IMR-90 (cell line): Measurements from ENCODE around the gene UNC93A. TPM values are rescaled to one million over a fixed set of nuclear protein-coding genes. Genes with fewer than 3 reads are reported as not detected.

Experiments used
- ATAC-seq: fragments of 200-7000 bp; cut with Tn5 transposase; 2 replicates; pipeline ENCODE4 v1.9.1; 2020; ENCODE audit warnings: low read depth, mild to moderate bottlenecking, moderate library complexity
- BruUV-seq: library from RNA; stranded (reverse); fragments of 400-500 nt; replicated peaks from 2 replicates; lab custom pipeline; 2021; lab: Mats Ljungman, UMichigan
- CTCF ChIA-PET: fragments of 300-600 bp; formaldehyde crosslinking; extraction: SDS; loops from one replicate; lab custom pipeline; 2021; ENCODE audit warnings: antibody characterized with exemption; lab: Yijun Ruan, JAX
- POLR2A ChIA-PET: fragments of 300-600 bp; sonication (Branson Sonifier 250); formaldehyde crosslinking; loops from one replicate; lab custom pipeline; 2022; ENCODE audit warnings: antibody characterized with exemption; ENCODE audit not compliant: unreplicated experiment; lab: Charles Lee
- DNase-seq: peaks from one replicate; pipeline ENCODE4 v3.0.0; 2013
- H2AFZ ChIP-seq: replicated peaks from 2 replicates; pipeline ENCODE3; 2013; ENCODE audit warnings: low read length, mild to moderate bottlenecking; ENCODE audit not compliant: poor library complexity
- H2AK5ac ChIP-seq: 2 replicates; pipeline ENCODE4 v1.6.1; 2013; ENCODE audit warnings: low read depth, low read length, inconsistent platforms
- H2AK9ac ChIP-seq: replicated peaks from 2 replicates; pipeline ENCODE3; 2013; ENCODE audit warnings: mild to moderate bottlenecking, low read depth, low read length, moderate library complexity; ENCODE audit not compliant: poor library complexity
- H2BK120ac ChIP-seq: 2 replicates; pipeline ENCODE4 v1.6.1; 2013; ENCODE audit warnings: low read depth, low read length, inconsistent platforms
- H2BK15ac ChIP-seq: 3 replicates; pipeline ENCODE4 v1.6.1; 2013; ENCODE audit warnings: low read depth, low read length, inconsistent platforms
- H2BK20ac ChIP-seq: 2 replicates; pipeline ENCODE4 v1.6.1; 2013; ENCODE audit warnings: low read depth, mild to moderate bottlenecking, inconsistent platforms, low read length, moderate library complexity
- H2BK5ac ChIP-seq: 2 replicates; pipeline ENCODE4 v1.6.1; 2013; ENCODE audit warnings: mild to moderate bottlenecking, low read depth, low read length, inconsistent platforms; ENCODE audit not compliant: poor library complexity, severe bottlenecking
- H3K14ac ChIP-seq: replicated peaks from 2 replicates; pipeline ENCODE4 v1.6.1; 2013; ENCODE audit warnings: low read depth, low read length, inconsistent platforms
- H3K18ac ChIP-seq: 2 replicates; pipeline ENCODE4 v1.6.1; 2013; ENCODE audit warnings: low read depth, low read length, control low read depth
- H3K23ac ChIP-seq: 2 replicates; pipeline ENCODE4 v1.6.1; 2013; ENCODE audit warnings: low read depth, low read length, inconsistent platforms
- H3K27ac ChIP-seq: 2 replicates; pipeline ENCODE4 v1.5.1; 2013; ENCODE audit warnings: mild to moderate bottlenecking, control low read depth, low read length; ENCODE audit not compliant: insufficient read depth
- H3K27me3 ChIP-seq: 2 replicates; pipeline ENCODE4 v1.6.1; 2013; ENCODE audit warnings: low read length; ENCODE audit not compliant: control insufficient read depth, insufficient read depth
- H3K36me3 ChIP-seq: 2 replicates; pipeline ENCODE4 v1.6.1; 2013; ENCODE audit warnings: low read length, mixed read lengths; ENCODE audit not compliant: control insufficient read depth, insufficient read depth
- H3K4ac ChIP-seq: 2 replicates; pipeline ENCODE4 v1.6.1; 2013; ENCODE audit warnings: low read depth, low read length, inconsistent platforms
- H3K4me1 ChIP-seq: 2 replicates; pipeline ENCODE4 v1.6.1; 2013; ENCODE audit warnings: low read length, mixed read lengths; ENCODE audit not compliant: control insufficient read depth, insufficient read depth
- H3K4me2 ChIP-seq: 2 replicates; pipeline ENCODE4 v1.6.1; 2013; ENCODE audit warnings: low read depth, mild to moderate bottlenecking, control low read depth, low read length, moderate library complexity
- H3K4me3 ChIP-seq: 2 replicates; pipeline ENCODE4 v1.5.1; 2013; ENCODE audit warnings: low read depth, mild to moderate bottlenecking, control low read depth, low read length, moderate library complexity; ENCODE audit not compliant: insufficient read depth
- H3K56ac ChIP-seq: 2 replicates; pipeline ENCODE4 v1.6.1; 2013; ENCODE audit warnings: low read length, inconsistent platforms; ENCODE audit not compliant: insufficient read depth; ENCODE audit errors: extremely low read depth
- H3K79me1 ChIP-seq, 2 experiments: 2 replicates each; pipeline ENCODE4 v1.6.1; 2013; ENCODE audit warnings: low read length in 2 of 2, inconsistent platforms in 1 of 2, low read depth in 1 of 2
- H3K9ac ChIP-seq: 2 replicates; pipeline ENCODE4 v1.6.1; 2013; ENCODE audit warnings: low read depth, low read length, control low read depth
- H3K9me1 ChIP-seq: 2 replicates; pipeline ENCODE4 v1.6.1; 2013; ENCODE audit warnings: low read length, inconsistent platforms; ENCODE audit not compliant: insufficient read depth
- H3K9me3 ChIP-seq: 2 replicates; pipeline ENCODE4 v1.6.1; 2013; ENCODE audit warnings: low read length; ENCODE audit not compliant: control insufficient read depth, insufficient read depth
- H4K20me1 ChIP-seq: 2 replicates; pipeline ENCODE4 v1.6.1; 2013; ENCODE audit warnings: low read length, inconsistent platforms; ENCODE audit not compliant: insufficient read depth
- H4K5ac ChIP-seq: 2 replicates; pipeline ENCODE4 v1.6.1; 2013; ENCODE audit warnings: mild to moderate bottlenecking, low read depth, low read length, control low read depth
- H4K8ac ChIP-seq, 2 experiments: 2 replicates each; pipeline ENCODE4 v1.6.1; 2013; ENCODE audit warnings: low read depth in 2 of 2, low read length in 2 of 2, control low read depth in 1 of 2, inconsistent platforms in 1 of 2
- H4K91ac ChIP-seq: 2 replicates; pipeline ENCODE4 v1.6.1; 2013; ENCODE audit warnings: low read depth, low read length, inconsistent platforms; ENCODE audit not compliant: insufficient read depth
- CEBPB ChIP-seq: IDR thresholded peaks from 2 replicates; pipeline ENCODE4 v1.6.1; 2012; ENCODE audit warnings: low read depth, low read length, improper control_type of control experiment
- CHD1 ChIP-seq: IDR thresholded peaks from 2 replicates; pipeline ENCODE4 v1.6.1; 2012; ENCODE audit warnings: low read depth, low read length, improper control_type of control experiment
- CTCF ChIP-seq: conservative IDR thresholded peaks from 2 replicates; pipeline ENCODE4 v1.5.1; 2012; ENCODE audit warnings: mild to moderate bottlenecking, low read depth, low read length, improper control_type of control experiment
- ELK1 ChIP-seq: fragments of 150-350 bp; IDR thresholded peaks from 2 replicates; pipeline ENCODE4 v1.6.1; 2016; ENCODE audit warnings: low read depth, mild to moderate bottlenecking, low read length, moderate library complexity, borderline replicate concordance
- FOS ChIP-seq: fragments of 150-350 bp; IDR thresholded peaks from 2 replicates; pipeline ENCODE4 v1.6.1; 2016; ENCODE audit warnings: low read depth, low read length
- MAFK ChIP-seq: IDR thresholded peaks from 2 replicates; pipeline ENCODE4 v1.6.1; 2012; ENCODE audit warnings: low read depth, low read length, improper control_type of control experiment
- MAZ ChIP-seq: IDR thresholded peaks from 2 replicates; pipeline ENCODE4 v1.6.1; 2012; ENCODE audit warnings: low read depth, mild to moderate bottlenecking, low read length, improper control_type of control experiment, moderate library complexity, borderline replicate concordance
- MXI1 ChIP-seq: IDR thresholded peaks from 2 replicates; pipeline ENCODE4 v1.6.1; 2012; ENCODE audit warnings: low read depth, mild to moderate bottlenecking, low read length, moderate library complexity, borderline replicate concordance
- NFE2L2 ChIP-seq: fragments of 150-350 bp; IDR thresholded peaks from 2 replicates; pipeline ENCODE4 v1.6.1; 2016; ENCODE audit warnings: low read depth, mild to moderate bottlenecking, low read length
- POLR2A ChIP-seq: IDR thresholded peaks from 2 replicates; pipeline ENCODE4 v1.6.1; 2012; ENCODE audit warnings: mild to moderate bottlenecking, low read depth, low read length
- RAD21 ChIP-seq: IDR thresholded peaks from 2 replicates; pipeline ENCODE4 v1.6.1; 2012; ENCODE audit warnings: low read length, improper control_type of control experiment
- RCOR1 ChIP-seq: IDR thresholded peaks from 2 replicates; pipeline ENCODE4 v1.6.1; 2012; ENCODE audit warnings: mild to moderate bottlenecking, low read length, improper control_type of control experiment; ENCODE audit not compliant: insufficient replicate concordance
- RFX5 ChIP-seq: IDR thresholded peaks from 2 replicates; pipeline ENCODE4 v1.8.0; 2012; ENCODE audit warnings: low read depth, mild to moderate bottlenecking, low read length, moderate library complexity
- SMC3 ChIP-seq: fragments of 150-350 bp; IDR thresholded peaks from 2 replicates; pipeline ENCODE4 v1.6.1; 2016; ENCODE audit warnings: low read depth, mild to moderate bottlenecking, antibody characterized with exemption, low read length, moderate library complexity
- USF2 ChIP-seq: fragments of 150-350 bp; IDR thresholded peaks from 2 replicates; pipeline ENCODE4 v1.6.1; 2017; ENCODE audit warnings: mild to moderate bottlenecking, antibody characterized with exemption, low read length, low read depth
- WGBS, 2 experiments: methylation state at CpG; one replicate each; pipeline versions ENCODE4 v1.1.5 to v1.1.7; 2013; ENCODE audit warnings: missing lambda C conversion rate in 2 of 2; ENCODE audit not compliant: insufficient read length in 1 of 2; ENCODE audit errors: extremely low coverage in 2 of 2; 5-methylcytosine and 5-hydroxymethylcytosine counted together
- dilution Hi-C: fragments of 300-500 bp; cut with HindIII; formaldehyde crosslinking; loops from one replicate; pipeline ENCODE4 v1.14.3; 2018; ENCODE audit warnings: low sequenced_read_pairs; ENCODE audit not compliant: unreplicated experiment
- in situ Hi-C: fragments of 300-500 bp; cut with MboI; formaldehyde crosslinking; loops from 3 replicates; pipeline ENCODE4 v1.14.3; 2019; ENCODE audit warnings: low sequenced_read_pairs, inconsistent platforms, mixed read lengths
- intact Hi-C: fragments of 100-400 bp; cut with micrococcal nuclease; formaldehyde crosslinking; loops from 2 replicates; pipeline ENCODE4 v1.10.0; 2022
- polyA plus RNA-seq, 3 experiments: library from polyadenylated mRNA; depleted of rRNA; stranded (reverse); fragments of >200 nt; gene quantifications; 2 replicates each; pipeline ENCODE4 v1.2.3, GENCODE V29; 2012; ENCODE audit warnings: low replicate concordance in 1 of 3
- total RNA-seq: library from RNA; depleted of rRNA; stranded (reverse); fragments of >200 nt; gene quantifications from 2 replicates; pipeline ENCODE4 v1.2.3, GENCODE V29; 2012

UNC93A gene
- total and polyA plus RNA-seq, 2 of the 4 experiments (the other 2 are of a cell fraction), result not detected

- CTCF ChIA-PET, result no interaction called here
- Histone ChIP-seq H4K8ac (no peak overlapping the region), H4K91ac (no peak overlapping the region), H4K5ac (no peak overlapping the region), H3K23ac (no peak overlapping the region), H3K9me1 (no peaks in the 10 kb centered on the region), H3K56ac (no peak overlapping the region), H3K4me3 (no peak overlapping the region), H3K14ac (no peak overlapping the region), H3K4ac (no peak overlapping the region), H3K9me3 (peaks cover 31% of the 10 kb centered on the region), H2BK5ac (no peak overlapping the region), H2AFZ (no peak overlapping the region), H3K27me3 (no peaks in the 10 kb centered on the region), H4K20me1 (no peaks in the 10 kb centered on the region), H2BK15ac (no peak overlapping the region), H3K18ac (no peak overlapping the region), H2BK120ac (no peak overlapping the region), H3K9ac (no peak overlapping the region), H2BK20ac (no peak overlapping the region), H2AK9ac (no peak overlapping the region), H3K4me1 (no peaks in the 10 kb centered on the region), H3K4me2 (no peak overlapping the region), H3K27ac (no peak overlapping the region), H2AK5ac (no peak overlapping the region), H3K79me1 (no peaks in the 10 kb centered on the region), H3K36me3 (no peaks in the 10 kb centered on the region)
- DNase-seq (no peak), ATAC-seq (no peak)
- in situ Hi-C loops (no loop called here), dilution Hi-C loops (no loop called here), intact Hi-C loops (no loop called here)
- WGBS, 2 experiments, result no CpG with 5 or more reads among the region's 3 CpGs
- POLR2A ChIA-PET, result no interaction called here
- no peak for TF ChIP-seq RFX5
- no peak for TF ChIP-seq MAZ
- no peak for TF ChIP-seq RCOR1
- no peak for TF ChIP-seq NFE2L2
- TF ChIP-seq MAFK, result no peak
- no peak for TF ChIP-seq RAD21
- TF ChIP-seq FOS, result no peak
- TF ChIP-seq MXI1, result no peak
- no peak for TF ChIP-seq CEBPB
- TF ChIP-seq ELK1, result no peak
- no peak for TF ChIP-seq POLR2A
- TF ChIP-seq SMC3, result no peak
- no peak for TF ChIP-seq CTCF
- TF ChIP-seq CHD1, result no peak
- TF ChIP-seq USF2, result no peak
- no TSS peak for BruUV-seq
Measured at GRCh38 chr6:167279766-167280446, 11.2 kb upstream of the UNC93A start.
